GM12891 (cell line): ENCODE results near the gene PDE4DIP.
"Not testable (repeated sequence)": the region's sequence is repeated elsewhere in the genome, so short reads cannot be mapped to it uniquely, and the experiment has no call there.

ENCODE experiments used
- PAX5 ChIP-seq: IDR thresholded peaks from 2 replicates; pipeline ENCODE4 v1.6.1; 2011; ENCODE audit warnings: low read length, moderate library complexity, mild to moderate bottlenecking; ENCODE audit not compliant: insufficient read depth, severe bottlenecking
- POLR2A ChIP-seq: IDR thresholded peaks from 2 replicates; pipeline ENCODE4 v1.6.1; 2011; ENCODE audit warnings: low read depth, low read length, control low read depth
- POLR2AphosphoS5 ChIP-seq: IDR thresholded peaks from 2 replicates; pipeline ENCODE4 v1.6.1; 2011; ENCODE audit warnings: low read depth, low read length, control low read depth
- POU2F2 ChIP-seq: IDR thresholded peaks from 2 replicates; pipeline ENCODE4 v1.6.1; 2011; ENCODE audit warnings: low read depth, mild to moderate bottlenecking, control low read depth, low read length, moderate library complexity
- SPI1 ChIP-seq: IDR thresholded peaks from 2 replicates; pipeline ENCODE4 v1.6.1; 2011; ENCODE audit warnings: low read depth, low read length, control low read depth
- TAF1 ChIP-seq: IDR thresholded peaks from 2 replicates; pipeline ENCODE4 v1.6.1; 2011; ENCODE audit warnings: low read depth, low read length, control low read depth

GRCh38 chr1:148860579-148861259, 16.5 kb downstream of the PDE4DIP start:
- TF ChIP-seq TAF1, SPI1, POLR2A, POLR2AphosphoS5, PAX5, POU2F2: not testable (repeated sequence)
